Central memory CD8-positive, alpha-beta T cell (primary cell): Measurements from ENCODE around the gene MEG3.

Experiments used
- ATAC-seq: fragments of 150-1000 bp; cut with Tn5 transposase; replicated peaks from 2 replicates; pipeline ENCODE4 v1.10.0; 2022; ENCODE audit warnings: mild to moderate bottlenecking, moderate FRiP score, moderate number of reproducible peaks; ENCODE audit not compliant: poor library complexity, severe bottlenecking; ENCODE audit errors: extremely low read depth
- DNase-seq, 2 donors: peaks; one replicate each; pipeline ENCODE4 v3.0.0; 2021; ENCODE audit warnings: low spot score in 2 of 2
- H3K27ac Mint-ChIP-seq: one replicate; pipeline ENCODE4 v1.8.0; 2022; ENCODE audit warnings: low read depth, mild to moderate bottlenecking, moderate library complexity, mixed read lengths
- H3K27me3 Mint-ChIP-seq: one replicate; pipeline ENCODE4 v1.8.0; 2022; ENCODE audit warnings: mixed read lengths
- H3K36me3 Mint-ChIP-seq: one replicate; pipeline ENCODE4 v1.8.0; 2022; ENCODE audit warnings: mild to moderate bottlenecking, moderate library complexity, mixed read lengths; ENCODE audit not compliant: insufficient read depth
- H3K4me1 Mint-ChIP-seq: one replicate; pipeline ENCODE4 v1.8.0; 2022; ENCODE audit warnings: mixed read lengths
- H3K4me3 Mint-ChIP-seq: one replicate; pipeline ENCODE4 v1.8.0; 2022; ENCODE audit warnings: mild to moderate bottlenecking, moderate library complexity, mixed read lengths
- H3K9me3 Mint-ChIP-seq: one replicate; pipeline ENCODE4 v1.8.0; 2022; ENCODE audit warnings: mixed read lengths

The MEG3 gene

GRCh38 chr14:100903672-100904185 lies 77.8 kb downstream of the MEG3 start, which contains the start of gene RTL1:
TSS of gene RTL1 (minus strand) at chr14:100903722. CDS start at chr14:100884788, 18,934 bp downstream.
- H3K36me3 Mint-ChIP-seq = peaks cover 1% of the 10 kb centered on the region
- ATAC-seq (no peak), DNase-seq (no peak)
- H3K4me3 Mint-ChIP-seq = no peak within 1 kb of the TSS
- H3K9me3 Mint-ChIP-seq = no peaks in the 10 kb centered on the region
- H3K27ac Mint-ChIP-seq = no peak within 1 kb of the TSS
- H3K27me3 Mint-ChIP-seq = peaks cover 73% of the 10 kb centered on the region
- H3K4me1 Mint-ChIP-seq = no peaks in the 10 kb centered on the region

- no peak for DNase-seq
- Mint-ChIP-seq H3K4me1 (no peaks in the 10 kb centered on the region), H3K36me3 (peaks cover 1% of the 10 kb centered on the region), H3K9me3 (no peaks in the 10 kb centered on the region), H3K4me3 (no peak overlapping the region), H3K27ac (no peak overlapping the region), H3K27me3 (peaks cover 66% of the 10 kb centered on the region)
- ATAC-seq = no peak
Measured at GRCh38 chr14:100904307-100905087, 78.6 kb downstream of the MEG3 start.

GRCh38 chr14:100905166-100905565 lies 79.2 kb downstream of the MEG3 start:
- Mint-ChIP-seq H3K9me3 (no peaks in the 10 kb centered on the region), H3K4me3 (no peak overlapping the region), H3K27me3 (peaks cover 59% of the 10 kb centered on the region), H3K36me3 (peaks cover 1% of the 10 kb centered on the region), H3K4me1 (no peaks in the 10 kb centered on the region), H3K27ac (no peak overlapping the region)
- no peak for DNase-seq
- no peak for ATAC-seq

- no peak overlapping the region for H3K27ac Mint-ChIP-seq
- peaks cover 1% of the 10 kb centered on the region for H3K36me3 Mint-ChIP-seq
- no peaks in the 10 kb centered on the region for H3K4me1 Mint-ChIP-seq
- H3K4me3 Mint-ChIP-seq = no peak overlapping the region
- H3K27me3 Mint-ChIP-seq = peaks cover 47% of the 10 kb centered on the region
- DNase-seq (no peak), ATAC-seq (no peak)
- H3K9me3 Mint-ChIP-seq = no peaks in the 10 kb centered on the region
Measured at GRCh38 chr14:100906420-100906819, 80.5 kb downstream of the MEG3 start.

- Mint-ChIP-seq H3K9me3 (no peaks in the 10 kb centered on the region), H3K27me3 (peaks cover 41% of the 10 kb centered on the region), H3K36me3 (peaks cover 1% of the 10 kb centered on the region), H3K4me3 (no peak overlapping the region), H3K4me1 (no peaks in the 10 kb centered on the region), H3K27ac (no peak overlapping the region)
- no peak for DNase-seq
- no peak for ATAC-seq
Measured at GRCh38 chr14:100907240-100907639, 81.3 kb downstream of the MEG3 start.

GRCh38 chr14:100909439-100909838 lies 83.5 kb downstream of the MEG3 start:
- Mint-ChIP-seq H3K27ac (no peak overlapping the region), H3K4me3 (no peak overlapping the region), H3K36me3 (peaks cover 1% of the 10 kb centered on the region), H3K9me3 (no peaks in the 10 kb centered on the region), H3K4me1 (no peaks in the 10 kb centered on the region), H3K27me3 (peaks cover 41% of the 10 kb centered on the region)
- ATAC-seq (no peak), DNase-seq (no peak)
